Stimulated activated naive CD4-positive, alpha-beta T cell (primary cell): ENCODE measurements around the gene FXR2.

Experiments used
- DNase-seq, 6 experiments: peaks; one replicate each; lab custom pipeline; 2025; lab: John Stamatoyannopoulos, UW

The FXR2 gene

GRCh38 chr17:7614425-7615264 is at the start of gene FXR2:
FXR2 (minus strand) TSS chr17:7614897; CDS start chr17:7614532, 365 bp downstream.
- DNase-seq: peak; percentile 96 to 100 (median 99)

- DNase-seq: no peak
Observed at GRCh38 chr17:7656958-7657609, 42.4 kb upstream of the FXR2 start.

- DNase-seq: no peak
Observed at GRCh38 chr17:7655541-7655840, 40.8 kb upstream of the FXR2 start.

- no peak for DNase-seq
Observed at GRCh38 chr17:7654832-7655540, 40.3 kb upstream of the FXR2 start.

GRCh38 chr17:7652388-7653356 is 38.0 kb upstream of the FXR2 start:
- DNase-seq: no peak

GRCh38 chr17:7651665-7652387 is 37.1 kb upstream of the FXR2 start:
- no peak for DNase-seq

- DNase-seq: peak in 2 of 6 experiments; percentile 25 to 34
Observed at GRCh38 chr17:7651097-7651664, 36.5 kb upstream of the FXR2 start.

- peak; percentile 51 to 84 (median 70) for DNase-seq
Observed at GRCh38 chr17:7650509-7651096, 35.9 kb upstream of the FXR2 start, which contains the start of gene ATP1B2. ATP1B2 (plus strand) TSS chr17:7650926; CDS start chr17:7651519, 593 bp downstream.

GRCh38 chr17:7647018-7647417 is 32.3 kb upstream of the FXR2 start:
- DNase-seq: no peak

GRCh38 chr17:7646457-7646856 is 31.8 kb upstream of the FXR2 start:
- no peak for DNase-seq

- no peak for DNase-seq
Observed at GRCh38 chr17:7644775-7645174, 30.1 kb upstream of the FXR2 start.

GRCh38 chr17:7641635-7642034 is 26.9 kb upstream of the FXR2 start:
- peak in 2 of 6 experiments; percentile 19 to 20 for DNase-seq

- no peak for DNase-seq
Observed at GRCh38 chr17:7640783-7641182, 26.1 kb upstream of the FXR2 start.

GRCh38 chr17:7636163-7636562 is 21.5 kb upstream of the FXR2 start:
- no peak for DNase-seq

GRCh38 chr17:7634384-7634783 is 19.7 kb upstream of the FXR2 start:
- DNase-seq: no peak

GRCh38 chr17:7633093-7633492 is 18.4 kb upstream of the FXR2 start:
- DNase-seq: no peak

GRCh38 chr17:7632492-7632894 is 17.8 kb upstream of the FXR2 start:
- DNase-seq: peak in 2 of 6 experiments; percentile 19 to 23

- DNase-seq: no peak
Observed at GRCh38 chr17:7631398-7632380, 17.0 kb upstream of the FXR2 start.
